Measurements from ENCODE around the gene COL6A2.

GRCh38 chr21:46156678-46157077 lies 58.8 kb downstream of the COL6A2 start:
- TF ChIP-seq CTCF (IDR thresholded peaks at IDR 0.05): no peak
- TF ChIP-seq EZH2phosphoT487 (IDR thresholded peaks at IDR 0.05): no peak

Data from neural progenitor cell (in vitro differentiated cells).